Activated CD4-positive, CD25-positive, alpha-beta regulatory T cell treated with anti-CD3 and anti-CD28 coated beads, Interleukin-2, amount 50 U/mL, for 24 hours (primary cell): Measurements from ENCODE around the gene TTLL10.

Experiments
- ATAC-seq, 2 donors: fragments of 150-1000 bp; cut with Tn5 transposase; one replicate each; pipeline ENCODE4 v1.10.0; 2021; ENCODE audit warnings: mild to moderate bottlenecking in 1 of 2, moderate library complexity in 1 of 2

TTLL10 gene

GRCh38 chr1:1237874-1238701 is 64.4 kb downstream of the TTLL10 start:
- ATAC-seq: peak; percentile 19 to 28

GRCh38 chr1:1238702-1239178 is 65.1 kb downstream of the TTLL10 start:
- no peak for ATAC-seq

GRCh38 chr1:1239227-1239613 is 65.5 kb downstream of the TTLL10 start:
- ATAC-seq: no peak

- no peak for ATAC-seq
Measured at GRCh38 chr1:1239614-1240347, 66.1 kb downstream of the TTLL10 start.

- ATAC-seq: no peak
Measured at GRCh38 chr1:1240348-1240732, 66.7 kb downstream of the TTLL10 start.

GRCh38 chr1:1240822-1241587 is 67.3 kb downstream of the TTLL10 start:
- ATAC-seq: no peak

GRCh38 chr1:1241588-1242219 is 68.0 kb downstream of the TTLL10 start:
- no peak for ATAC-seq

- no peak for ATAC-seq
Measured at GRCh38 chr1:1242461-1243265, 69.0 kb downstream of the TTLL10 start.

GRCh38 chr1:1243266-1243660 is 69.6 kb downstream of the TTLL10 start:
- ATAC-seq: no peak

- no peak for ATAC-seq
Measured at GRCh38 chr1:1243807-1244191, 70.1 kb downstream of the TTLL10 start.

GRCh38 chr1:1244192-1244811 is 70.6 kb downstream of the TTLL10 start:
- no peak for ATAC-seq

- ATAC-seq: no peak
Measured at GRCh38 chr1:1245178-1245816, 71.6 kb downstream of the TTLL10 start.

- no peak for ATAC-seq
Measured at GRCh38 chr1:1245817-1246576, 72.3 kb downstream of the TTLL10 start.

GRCh38 chr1:1246577-1247340 is 73.1 kb downstream of the TTLL10 start, which contains the start of gene C1QTNF12:
C1QTNF12 (minus strand) TSS chr1:1246722; CDS start chr1:1246690, 32 bp downstream.
- ATAC-seq: no peak

GRCh38 chr1:1247341-1247913 is 73.7 kb downstream of the TTLL10 start:
- ATAC-seq: no peak
